GM19467 (cell line): ENCODE data around the gene CXorf65.

ENCODE experiments used
- ATAC-seq: cut with Tn5 transposase; IDR thresholded peaks from one replicate; pipeline ENCODE4 v1.9.1; 2021; ENCODE audit warnings: mild to moderate bottlenecking, moderate library complexity; ENCODE audit not compliant: unreplicated experiment

Gene CXorf65

GRCh38 chrX:71068044-71068918 lies 38.3 kb downstream of the CXorf65 start, which contains the start of gene SNX12:
SNX12 (minus strand) TSS chrX:71068334; CDS start chrX:71068306, 28 bp downstream.
- ATAC-seq, result peak; percentile 95

GRCh38 chrX:71067712-71068043 lies 38.9 kb downstream of the CXorf65 start:
- no peak for ATAC-seq

- ATAC-seq, result no peak
Observed at GRCh38 chrX:71067089-71067488, 39.5 kb downstream of the CXorf65 start.

GRCh38 chrX:71060127-71060526 lies 46.4 kb downstream of the CXorf65 start:
- no peak for ATAC-seq

GRCh38 chrX:71057848-71058530 lies 48.6 kb downstream of the CXorf65 start:
- no peak for ATAC-seq

- no peak for ATAC-seq
Observed at GRCh38 chrX:71056867-71057266, 49.7 kb downstream of the CXorf65 start.
